Measurements from ENCODE around the gene KLHL5.

The KLHL5 gene

GRCh38 chr4:39044364-39044955 is 17.6 kb upstream of the KLHL5 start:
- DNase-seq: peak; percentile 98

- DNase-seq: peak; percentile 57 to 65
Measured at GRCh38 chr4:39044956-39045826, 16.8 kb upstream of the KLHL5 start.

DNA sequence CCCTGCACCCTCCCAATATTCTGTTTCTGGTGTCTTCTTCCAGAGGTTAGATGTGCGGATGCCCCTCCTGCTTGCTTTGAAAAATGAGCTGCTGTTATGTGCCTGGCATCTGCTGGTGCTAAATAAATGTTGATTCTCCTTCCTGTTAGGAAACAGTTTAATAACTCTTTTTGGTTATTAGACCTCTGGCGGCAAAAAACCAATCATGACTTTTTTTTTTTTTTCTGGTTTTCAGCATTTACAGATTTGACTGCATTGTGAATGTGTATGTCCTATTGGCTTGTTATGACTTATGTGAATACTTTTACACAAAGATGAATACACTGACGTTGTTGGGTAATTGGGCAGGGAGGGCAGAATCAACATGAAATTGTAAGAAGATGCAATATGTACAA is 16.2 kb upstream of the KLHL5 start:
- DNase-seq: peak in 1 of 2 donors; percentile 46

DNA sequence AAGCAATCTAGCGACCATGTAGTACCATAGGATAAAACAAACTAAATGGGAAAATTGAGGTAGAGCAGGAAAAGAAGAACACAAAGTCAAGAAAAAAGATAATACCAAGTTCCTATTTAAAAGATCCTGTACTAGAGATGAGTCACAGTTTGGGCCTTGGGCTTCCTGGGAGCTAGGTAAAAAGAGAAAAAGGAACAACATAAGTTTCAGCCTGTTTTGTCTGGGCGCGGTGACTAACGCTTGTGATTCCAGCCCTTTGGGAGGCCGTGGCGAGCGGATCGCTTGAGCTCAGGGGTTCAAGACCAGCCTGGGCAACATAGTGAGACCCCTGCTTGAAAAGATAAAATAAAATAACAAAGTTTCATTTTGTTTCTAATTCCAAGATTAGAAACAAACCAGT is 15.8 kb upstream of the KLHL5 start:
- peak in 1 of 2 donors; percentile 47 for DNase-seq

DNA sequence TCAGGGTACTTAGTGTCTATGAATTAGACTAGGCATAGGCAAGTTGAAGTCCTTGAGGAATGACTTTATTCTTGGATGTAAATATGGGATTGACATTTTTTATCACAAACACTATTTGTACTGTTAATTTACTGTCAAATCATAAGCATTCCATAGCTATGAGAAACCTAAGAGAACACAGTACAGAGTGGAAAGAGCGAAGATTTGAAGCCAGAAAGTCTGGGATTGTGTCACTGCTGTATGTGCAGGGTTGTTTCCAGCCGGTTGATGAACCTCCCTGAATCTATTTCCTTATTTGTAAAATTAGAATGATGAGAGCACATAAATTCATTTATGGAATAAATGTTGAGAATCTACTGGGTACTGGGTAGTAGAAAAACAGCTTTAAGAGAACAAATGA is 14.4 kb upstream of the KLHL5 start:
- DNase-seq: no peak

GRCh38 chr4:39048311-39048710 is 13.7 kb upstream of the KLHL5 start:
- no peak for DNase-seq

DNA sequence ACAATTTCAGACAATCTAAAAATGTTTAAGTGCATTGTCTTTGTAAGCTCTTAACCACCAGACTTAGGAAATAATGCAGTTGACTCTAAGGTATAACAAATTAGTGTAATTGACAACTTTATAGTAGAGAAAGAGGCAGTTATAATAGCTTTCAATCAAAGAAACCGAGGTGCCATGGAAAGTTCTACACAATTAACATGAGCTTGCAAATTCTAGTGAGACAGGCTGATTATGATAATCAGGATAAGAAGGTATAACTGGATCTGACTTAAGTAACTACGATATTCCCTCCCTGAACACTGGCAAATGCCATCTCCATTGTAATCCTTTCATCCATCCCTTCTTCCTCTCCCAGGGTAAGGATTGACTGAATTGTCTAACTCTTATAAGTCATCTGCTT is 11.4 kb upstream of the KLHL5 start:
- no peak for DNase-seq

- DNase-seq: no peak
Measured at GRCh38 chr4:39051492-39051891, 10.5 kb upstream of the KLHL5 start.

- no peak for DNase-seq
Measured at GRCh38 chr4:39053983-39054382, 8.0 kb upstream of the KLHL5 start.

DNA sequence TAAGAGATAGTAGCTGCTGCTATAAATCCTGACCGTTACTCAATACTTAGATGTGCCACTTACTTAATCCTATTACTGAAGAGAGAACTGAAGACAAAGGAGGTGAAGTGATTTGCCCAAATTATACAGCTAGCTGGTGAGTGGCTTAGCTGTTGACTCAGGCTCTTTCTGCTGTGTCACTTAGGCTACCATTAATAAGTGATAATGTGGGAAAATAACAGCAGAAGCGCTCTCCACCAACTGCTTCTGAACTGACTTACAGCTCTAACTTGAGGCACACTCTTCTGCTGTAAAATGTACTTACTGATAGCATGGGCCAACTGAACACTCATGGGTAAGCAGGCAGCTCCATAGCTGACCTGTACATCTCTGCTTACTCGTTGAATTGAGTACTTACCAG is 7.5 kb upstream of the KLHL5 start:
- no peak for DNase-seq

GRCh38 chr4:39056023-39056422 is 6.0 kb upstream of the KLHL5 start:
- no peak for DNase-seq

- DNase-seq: no peak
Measured at GRCh38 chr4:39061457-39061856, 575 bp upstream of the KLHL5 start.

DNA sequence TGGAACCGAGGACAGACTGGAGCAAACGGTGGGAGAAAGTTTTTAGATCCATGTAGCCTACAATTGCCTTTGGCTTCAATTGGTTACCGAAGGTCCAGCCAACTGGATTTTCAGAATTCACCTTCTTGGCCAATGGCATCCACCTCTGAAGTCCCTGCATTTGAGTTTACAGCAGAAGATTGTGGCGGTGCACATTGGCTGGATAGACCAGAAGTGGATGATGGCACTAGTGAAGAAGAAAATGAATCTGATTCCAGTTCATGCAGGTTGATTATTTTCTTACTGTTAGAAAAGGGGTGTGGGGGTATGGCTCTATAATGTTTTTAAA is 702 bp downstream of the KLHL5 start:
- DNase-seq: no peak

GRCh38 chr4:39063430-39063829 is 1.4 kb downstream of the KLHL5 start:
- DNase-seq: no peak

DNA sequence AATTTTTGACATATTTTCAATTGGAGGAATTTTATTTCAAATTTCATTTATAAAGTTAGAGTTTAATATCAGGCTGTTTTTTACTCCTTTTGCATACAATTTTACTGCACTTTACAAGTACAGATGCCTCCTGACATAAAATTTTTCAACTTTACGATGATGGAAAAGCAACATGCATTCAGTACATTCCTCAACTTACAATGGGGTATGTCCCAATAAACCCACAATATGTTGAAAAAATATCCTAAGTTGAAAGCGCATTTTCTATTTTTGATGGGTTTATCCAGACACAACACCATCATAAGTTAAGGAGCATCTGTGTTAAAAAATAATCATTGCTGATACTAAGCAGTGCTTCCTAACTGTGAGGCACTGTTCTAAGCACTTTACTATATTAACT is 4.3 kb downstream of the KLHL5 start:
- DNase-seq: no peak

DNA sequence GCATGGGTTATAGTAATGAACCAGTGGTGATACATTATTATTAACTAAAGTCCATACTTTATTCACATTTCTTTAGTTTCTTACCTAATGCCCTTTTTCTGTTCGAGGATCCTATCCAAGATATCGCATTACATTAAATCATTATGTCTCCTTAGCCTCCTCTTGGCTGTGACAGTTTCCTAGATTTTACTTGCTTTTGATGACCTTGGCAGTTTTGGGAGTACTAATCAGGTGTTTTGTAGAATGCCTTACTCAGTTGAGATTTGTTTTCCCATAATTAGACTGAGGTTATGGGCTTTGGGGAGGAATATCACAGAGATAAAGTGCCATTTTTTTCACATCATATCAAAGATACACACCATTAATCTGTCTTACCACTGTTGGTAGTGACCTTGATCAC is 5.0 kb downstream of the KLHL5 start:
- no peak for DNase-seq

DNA sequence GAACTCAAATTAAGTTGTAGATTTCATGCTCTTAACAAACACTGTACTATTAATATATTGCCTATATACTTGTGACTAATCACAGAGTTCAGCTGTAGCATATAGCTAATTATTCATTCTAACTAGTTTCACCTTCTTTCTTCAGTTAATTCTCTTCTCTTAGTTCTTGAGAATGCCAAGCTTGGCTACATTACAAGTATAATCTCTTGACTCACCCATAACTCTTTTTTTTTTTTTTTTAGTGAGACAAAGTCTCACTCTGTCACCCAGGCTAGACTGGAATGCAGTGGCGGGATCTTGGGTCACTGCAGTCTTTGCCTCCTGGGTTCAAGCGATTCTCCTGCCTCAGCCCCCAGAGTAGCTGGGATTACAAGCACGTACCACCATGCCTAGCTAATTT is 5.4 kb downstream of the KLHL5 start:
- no peak for DNase-seq

GRCh38 chr4:39068907-39069306 is 6.9 kb downstream of the KLHL5 start:
- no peak for DNase-seq

- DNase-seq: no peak
Measured at GRCh38 chr4:39078829-39079228, 16.8 kb downstream of the KLHL5 start.

- DNase-seq: no peak
Measured at GRCh38 chr4:39083164-39083563, 21.1 kb downstream of the KLHL5 start.

DNA sequence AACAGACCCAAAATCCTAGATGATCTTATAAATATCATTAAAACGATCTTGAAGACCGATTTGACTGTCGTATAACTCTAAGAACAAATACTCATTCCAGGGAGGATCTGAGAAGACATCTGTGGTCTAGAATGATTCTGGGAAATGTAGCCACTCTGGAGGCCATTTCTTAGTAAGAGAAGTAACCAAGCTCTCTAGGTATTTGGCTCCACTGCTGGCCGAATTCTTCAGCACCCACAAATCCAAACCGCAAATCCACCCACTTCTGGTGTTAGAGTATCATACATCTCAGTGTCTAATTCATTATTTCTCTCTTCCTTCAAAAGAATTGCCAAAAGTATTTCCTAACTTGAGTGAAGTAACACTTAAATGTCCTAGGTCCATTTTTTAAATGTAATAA is 23.9 kb downstream of the KLHL5 start:
- DNase-seq: no peak

GRCh38 chr4:39096847-39097246 is 34.8 kb downstream of the KLHL5 start:
- no peak for DNase-seq

DNA sequence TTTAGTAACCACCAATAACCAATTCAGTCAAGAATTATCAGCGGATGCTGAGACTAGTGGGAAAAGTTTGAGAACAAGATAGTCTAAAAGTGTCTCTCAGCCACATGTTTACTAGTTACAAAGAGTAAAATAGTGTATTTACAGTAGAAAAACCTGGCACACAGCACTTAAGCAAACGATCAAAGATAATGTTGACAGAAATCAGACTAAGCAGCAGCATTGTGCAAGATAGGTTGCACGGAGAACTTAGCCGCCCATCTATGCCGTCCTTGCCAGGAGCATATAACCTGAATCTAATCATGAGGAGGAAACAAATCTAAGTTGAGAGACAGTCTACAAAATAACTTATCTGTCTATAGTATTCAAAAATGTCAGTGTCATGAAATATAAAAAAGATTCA is 35.3 kb downstream of the KLHL5 start:
- DNase-seq: no peak

GRCh38 chr4:39102297-39102696 is 40.3 kb downstream of the KLHL5 start:
- no peak for DNase-seq

GRCh38 chr4:39103291-39103690 is 41.3 kb downstream of the KLHL5 start:
- no peak for DNase-seq
